Smooth muscle cell (in vitro differentiated cells): Measurements from ENCODE around the gene CPSF4L. TPM values are rescaled to one million over a fixed set of nuclear protein-coding genes. Genes with fewer than 3 reads are reported as not detected.
A peak's percentile ranks its signal among the peaks of the same experiment; 100 is the strongest.

Experiments used
- DNase-seq: peaks from one replicate; lab custom pipeline; 2025; ENCODE audit not compliant: unreplicated experiment; lab: John Stamatoyannopoulos, UW
- H2AFZ ChIP-seq: fragments of 200-600 bp; sonication (generic); 2 replicates; pipeline ENCODE4 v1.6.0; 2016; ENCODE audit warnings: antibody characterized with exemption, low read depth, mild to moderate bottlenecking
- H3F3A ChIP-seq: fragments of 200-600 bp; sonication (generic); 2 replicates; pipeline ENCODE4 v1.6.0; 2017; ENCODE audit warnings: antibody characterized with exemption, low read depth
- H3K27ac ChIP-seq: fragments of 200-600 bp; sonication (generic); 2 replicates; pipeline ENCODE4 v1.5.1; 2016; ENCODE audit warnings: low read depth, mild to moderate bottlenecking
- H3K27me3 ChIP-seq: fragments of 200-600 bp; sonication (generic); 2 replicates; pipeline ENCODE4 v1.6.1; 2016; ENCODE audit warnings: low read depth, mild to moderate bottlenecking
- H3K36me3 ChIP-seq: fragments of 200-600 bp; sonication (generic); 2 replicates; pipeline ENCODE4 v1.5.1; 2016; ENCODE audit warnings: low read depth
- H3K4me1 ChIP-seq: fragments of 200-600 bp; sonication (generic); 2 replicates; pipeline ENCODE4 v1.5.1; 2016; ENCODE audit warnings: low read depth
- H3K4me2 ChIP-seq: fragments of 200-600 bp; sonication (generic); 2 replicates; pipeline ENCODE4 v1.6.0; 2016; ENCODE audit warnings: mild to moderate bottlenecking
- H3K4me3 ChIP-seq: fragments of 200-600 bp; sonication (generic); 2 replicates; pipeline ENCODE4 v1.5.1; 2016; ENCODE audit warnings: mild to moderate bottlenecking
- H3K79me2 ChIP-seq: fragments of 200-600 bp; sonication (generic); 2 replicates; pipeline ENCODE4 v1.6.0; 2016; ENCODE audit warnings: low read depth, mild to moderate bottlenecking
- H3K9ac ChIP-seq: fragments of 200-600 bp; sonication (generic); 2 replicates; pipeline ENCODE4 v1.6.0; 2016; ENCODE audit warnings: low read depth
- H3K9me3 ChIP-seq: fragments of 200-600 bp; sonication (generic); replicated peaks from 2 replicates; pipeline ENCODE4 v1.5.1; 2016; ENCODE audit warnings: low read depth
- H4K20me1 ChIP-seq: fragments of 200-600 bp; sonication (generic); 2 replicates; pipeline ENCODE4 v1.6.0; 2016; ENCODE audit warnings: low read depth
- WGBS: methylation state at CpG from one replicate; pipeline ENCODE4 v1.1.7; 2016; ENCODE audit warnings: low lambda C conversion rate; 5-methylcytosine and 5-hydroxymethylcytosine counted together
- polyA plus RNA-seq: library from polyadenylated mRNA; unstranded; fragments of >200 nt; fragmentation: Nextera tagmentation; extraction: Ambion mirVana; gene quantifications from 2 replicates; pipeline ENCODE4 v1.2.1, GENCODE V29; 2016
- total RNA-seq: library from RNA; depleted of rRNA; stranded (reverse); fragments of >200 nt; gene quantifications from 2 replicates; pipeline ENCODE4 v1.2.3, GENCODE V29; 2014
- TF ChIP-seq, protein P1 (sequence below): fragments of 200-600 bp; sonication (generic); IDR thresholded peaks from 2 replicates; pipeline ENCODE4 v1.5.1; 2017; ENCODE audit warnings: borderline replicate concordance, mild to moderate bottlenecking, antibody characterized with exemption; ENCODE audit not compliant: insufficient read depth, poor library complexity, severe bottlenecking

Gene CPSF4L
- total and polyA plus RNA-seq, 2 experiments from 2014 or later: not detected

- peak overlapping the region; percentile 80 for H3K4me2 ChIP-seq
- no peak overlapping the region for H3K9ac ChIP-seq
- H3K27ac ChIP-seq: peak overlapping the region; percentile 82
- H3K9me3 ChIP-seq: no peaks in the 10 kb centered on the region
- H3K27me3 ChIP-seq: no peaks in the 10 kb centered on the region
- peaks cover 61% of the 10 kb centered on the region for H3K79me2 ChIP-seq
- H2AFZ ChIP-seq: no peak overlapping the region
- H4K20me1 ChIP-seq: peaks cover 97% of the 10 kb centered on the region
- no peaks in the 10 kb centered on the region for H3F3A ChIP-seq
- no peaks in the 10 kb centered on the region for H3K4me1 ChIP-seq
- no peak overlapping the region for H3K4me3 ChIP-seq
- TF ChIP-seq, protein P1, sequence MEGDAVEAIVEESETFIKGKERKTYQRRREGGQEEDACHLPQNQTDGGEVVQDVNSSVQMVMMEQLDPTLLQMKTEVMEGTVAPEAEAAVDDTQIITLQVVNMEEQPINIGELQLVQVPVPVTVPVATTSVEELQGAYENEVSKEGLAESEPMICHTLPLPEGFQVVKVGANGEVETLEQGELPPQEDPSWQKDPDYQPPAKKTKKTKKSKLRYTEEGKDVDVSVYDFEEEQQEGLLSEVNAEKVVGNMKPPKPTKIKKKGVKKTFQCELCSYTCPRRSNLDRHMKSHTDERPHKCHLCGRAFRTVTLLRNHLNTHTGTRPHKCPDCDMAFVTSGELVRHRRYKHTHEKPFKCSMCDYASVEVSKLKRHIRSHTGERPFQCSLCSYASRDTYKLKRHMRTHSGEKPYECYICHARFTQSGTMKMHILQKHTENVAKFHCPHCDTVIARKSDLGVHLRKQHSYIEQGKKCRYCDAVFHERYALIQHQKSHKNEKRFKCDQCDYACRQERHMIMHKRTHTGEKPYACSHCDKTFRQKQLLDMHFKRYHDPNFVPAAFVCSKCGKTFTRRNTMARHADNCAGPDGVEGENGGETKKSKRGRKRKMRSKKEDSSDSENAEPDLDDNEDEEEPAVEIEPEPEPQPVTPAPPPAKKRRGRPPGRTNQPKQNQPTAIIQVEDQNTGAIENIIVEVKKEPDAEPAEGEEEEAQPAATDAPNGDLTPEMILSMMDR: no peak
- 77% methylated on average over 11 of the region's 11 CpGs for WGBS
- DNase-seq: no peak
- no peaks in the 10 kb centered on the region for H3K36me3 ChIP-seq
These were observed 31.4 kb upstream of the CPSF4L start for GRCh38 chr17:73293031-73293430.

DNA sequence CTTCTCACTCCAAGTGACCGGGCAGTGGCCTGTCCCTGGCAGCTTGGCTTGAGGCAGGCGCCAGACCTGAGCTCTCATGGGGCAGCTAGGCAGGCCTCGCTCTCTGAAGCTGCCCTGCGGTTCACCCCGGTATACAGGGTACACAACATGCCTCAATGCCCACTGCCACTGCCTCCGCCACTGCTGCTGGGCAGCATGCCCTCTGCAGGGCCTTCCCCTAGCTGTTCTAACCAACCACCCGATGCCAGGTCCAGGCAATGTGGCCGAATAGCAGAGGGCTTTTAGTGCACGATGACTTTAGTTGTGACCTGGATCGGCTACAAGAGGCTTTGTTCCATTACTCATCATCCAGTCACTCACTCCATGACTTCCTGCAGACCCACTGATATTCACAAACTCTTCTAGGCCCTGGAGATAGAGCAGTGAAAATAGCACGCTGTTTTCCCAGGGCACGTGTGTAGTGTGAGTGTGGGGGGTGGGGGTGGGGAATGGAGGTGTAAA lies 30.4 kb upstream of the CPSF4L start:
- no peak overlapping the region for H2AFZ ChIP-seq
- peak overlapping the region; percentile 65 for H3K9ac ChIP-seq
- no peaks in the 10 kb centered on the region for H3K9me3 ChIP-seq
- peak overlapping the region; percentile 82 for H3K27ac ChIP-seq
- peaks cover 58% of the 10 kb centered on the region for H3K79me2 ChIP-seq
- H3K4me1 ChIP-seq: no peaks in the 10 kb centered on the region
- no peaks in the 10 kb centered on the region for H3K27me3 ChIP-seq
- peaks cover 97% of the 10 kb centered on the region for H4K20me1 ChIP-seq
- TF ChIP-seq, protein P1: no peak
- WGBS: 54% methylated on average over 12 of the region's 12 CpGs
- no peak for DNase-seq
- no peaks in the 10 kb centered on the region for H3F3A ChIP-seq
- no peaks in the 10 kb centered on the region for H3K36me3 ChIP-seq
- H3K4me2 ChIP-seq: peak overlapping the region; percentile 80
- no peak overlapping the region for H3K4me3 ChIP-seq

DNA sequence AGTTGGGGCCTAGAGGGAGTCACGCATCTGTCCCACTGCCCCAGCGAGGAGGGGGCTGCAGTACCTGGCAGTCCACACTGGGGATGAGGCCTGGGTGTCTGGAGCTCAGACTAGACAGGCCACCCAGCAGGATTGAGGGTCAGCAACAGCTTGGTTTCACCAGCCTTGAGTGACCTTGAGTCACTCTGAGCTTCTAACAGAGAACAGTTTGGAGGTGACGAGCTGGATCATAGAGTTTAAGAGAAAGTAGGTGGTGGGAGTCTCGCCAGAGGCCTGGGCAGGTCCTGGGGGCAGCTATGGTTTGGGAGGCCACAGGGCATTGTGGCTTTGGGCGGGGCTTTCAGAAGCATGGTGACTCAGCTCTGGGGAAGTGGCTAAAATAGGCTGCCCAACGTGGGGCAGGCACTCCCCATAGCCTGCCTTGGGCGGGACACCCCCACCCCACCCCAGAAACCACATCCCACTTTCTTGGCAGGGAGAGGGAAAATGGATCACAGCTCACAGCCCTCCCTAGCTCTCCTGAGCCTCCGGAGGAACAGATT lies 29.7 kb upstream of the CPSF4L start:
- peak overlapping the region; percentile 82 for H3K27ac ChIP-seq
- H3K9me3 ChIP-seq: no peaks in the 10 kb centered on the region
- no peaks in the 10 kb centered on the region for H3K27me3 ChIP-seq
- WGBS: 46% methylated on average over 8 of the region's 8 CpGs
- H4K20me1 ChIP-seq: peaks cover 98% of the 10 kb centered on the region
- H3K4me2 ChIP-seq: peak overlapping the region; percentile 80
- TF ChIP-seq, protein P1: no peak
- no peak overlapping the region for H3K4me3 ChIP-seq
- H3K36me3 ChIP-seq: no peaks in the 10 kb centered on the region
- H3K4me1 ChIP-seq: no peaks in the 10 kb centered on the region
- H2AFZ ChIP-seq: no peak overlapping the region
- peaks cover 59% of the 10 kb centered on the region for H3K79me2 ChIP-seq
- DNase-seq: no peak
- H3F3A ChIP-seq: no peaks in the 10 kb centered on the region
- H3K9ac ChIP-seq: peak overlapping the region; percentile 65
